HG03025 (cell line): ENCODE data around the gene NCDN.
"Not testable (repeated sequence)": the region's sequence is repeated elsewhere in the genome, so short reads cannot be mapped to it uniquely, and the experiment has no call there.

Experiments used
- ATAC-seq: cut with Tn5 transposase; IDR thresholded peaks from one replicate; pipeline ENCODE4 v1.9.1; 2021; ENCODE audit warnings: mild to moderate bottlenecking, moderate library complexity; ENCODE audit not compliant: unreplicated experiment, low FRiP score

NCDN gene

DNA sequence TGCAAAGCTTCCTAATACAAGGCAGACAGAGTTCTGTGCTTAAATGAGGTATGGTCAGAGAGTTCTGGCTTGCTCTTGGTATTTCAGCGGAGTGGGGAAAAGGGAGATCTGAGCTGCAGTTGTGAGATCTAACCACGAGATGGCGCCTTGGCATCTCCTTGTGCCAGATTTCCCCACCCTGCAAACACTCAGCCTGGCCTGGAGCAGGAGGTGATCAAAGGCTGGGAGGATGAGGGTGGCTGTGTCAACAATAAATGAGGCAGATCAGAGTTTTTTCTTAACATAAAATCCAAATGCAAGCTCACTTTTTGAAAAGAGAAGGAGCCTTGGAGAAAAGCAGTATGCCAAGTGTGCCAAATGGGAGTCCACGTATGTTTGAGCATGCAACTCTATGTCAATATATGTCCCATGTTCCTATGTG is 11.4 kb downstream of the NCDN start:
- ATAC-seq: no peak

- no peak for ATAC-seq
Observed at GRCh38 chr1:35569936-35570335, 12.3 kb downstream of the NCDN start.

DNA sequence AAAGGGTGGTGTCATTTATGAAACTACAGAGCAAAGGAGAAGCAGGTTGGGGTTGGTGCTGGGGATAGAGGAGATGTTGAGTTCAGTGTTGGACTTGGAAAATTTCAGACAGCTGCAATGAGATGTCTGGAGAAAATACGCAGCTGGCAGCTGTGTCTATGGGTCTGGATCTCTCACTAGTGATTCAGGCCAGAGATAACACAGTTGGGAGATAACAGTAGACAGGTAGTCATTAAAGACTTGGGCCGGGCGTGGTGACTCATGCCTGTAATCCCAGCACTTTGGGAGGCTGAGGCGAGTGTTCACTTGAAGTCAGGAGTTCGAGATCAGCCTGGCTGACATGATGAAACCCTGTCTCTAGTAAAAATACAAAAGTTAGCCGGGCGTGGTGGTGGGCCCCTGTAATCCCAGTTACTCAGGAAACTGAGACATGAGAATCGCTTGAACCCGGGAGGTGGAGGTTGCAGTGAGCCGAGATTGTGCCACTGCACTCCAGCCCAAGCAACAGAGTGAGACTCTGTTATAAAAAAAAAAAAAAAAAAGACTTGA is 13.1 kb downstream of the NCDN start:
- no peak for ATAC-seq

GRCh38 chr1:35571263-35571662 is 13.7 kb downstream of the NCDN start:
- ATAC-seq: no peak

GRCh38 chr1:35572296-35572695 is 14.7 kb downstream of the NCDN start:
- no peak for ATAC-seq

- no peak for ATAC-seq
Observed at GRCh38 chr1:35573198-35574124, 15.9 kb downstream of the NCDN start, which contains the start of gene TFAP2E. TSS of gene TFAP2E (plus strand) at chr1:35573314. CDS start at chr1:35573578, 264 bp downstream.

- no peak for ATAC-seq
Observed at GRCh38 chr1:35574125-35574654, 16.6 kb downstream of the NCDN start.

GRCh38 chr1:35574655-35575415 is 17.2 kb downstream of the NCDN start:
- ATAC-seq: no peak

- no peak for ATAC-seq
Observed at GRCh38 chr1:35575416-35575958, 17.9 kb downstream of the NCDN start.

DNA sequence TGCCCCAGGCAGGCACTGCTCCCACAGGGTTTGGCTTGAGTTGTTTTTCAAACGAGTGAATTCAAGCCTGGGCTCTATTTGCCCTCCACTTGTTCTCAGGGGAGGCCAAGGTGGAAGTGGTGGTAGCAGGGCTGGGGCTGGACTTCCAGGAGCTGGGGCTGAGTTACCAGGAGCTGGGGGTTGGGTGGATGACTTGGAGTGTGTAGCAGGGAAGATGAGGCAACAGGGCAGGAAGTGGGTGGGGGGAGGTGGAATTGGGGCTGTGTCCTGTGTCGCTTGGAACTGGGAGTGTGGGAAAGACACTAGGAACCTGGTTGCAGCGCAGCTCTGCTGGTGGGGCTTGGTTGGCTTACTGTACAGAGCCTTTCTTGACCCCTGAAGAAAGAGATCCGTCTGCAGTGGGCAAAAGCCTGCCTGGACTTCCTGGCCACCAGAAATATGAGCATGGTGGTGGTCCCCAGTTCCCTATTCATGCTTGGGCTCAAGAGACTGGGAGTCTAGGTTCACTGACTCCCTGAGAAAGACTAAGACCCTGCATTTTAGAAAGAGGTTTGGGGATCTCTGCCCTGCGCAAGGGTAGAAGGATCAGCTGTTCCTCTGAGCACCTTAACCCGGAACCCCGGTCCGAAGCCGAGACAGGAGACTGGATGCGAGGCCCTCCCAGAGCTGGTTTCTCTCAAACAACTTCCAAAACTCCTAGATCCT is 18.6 kb downstream of the NCDN start:
- ATAC-seq: no peak

GRCh38 chr1:35576766-35577070 is 19.1 kb downstream of the NCDN start:
- ATAC-seq: not testable (repeated sequence)

DNA sequence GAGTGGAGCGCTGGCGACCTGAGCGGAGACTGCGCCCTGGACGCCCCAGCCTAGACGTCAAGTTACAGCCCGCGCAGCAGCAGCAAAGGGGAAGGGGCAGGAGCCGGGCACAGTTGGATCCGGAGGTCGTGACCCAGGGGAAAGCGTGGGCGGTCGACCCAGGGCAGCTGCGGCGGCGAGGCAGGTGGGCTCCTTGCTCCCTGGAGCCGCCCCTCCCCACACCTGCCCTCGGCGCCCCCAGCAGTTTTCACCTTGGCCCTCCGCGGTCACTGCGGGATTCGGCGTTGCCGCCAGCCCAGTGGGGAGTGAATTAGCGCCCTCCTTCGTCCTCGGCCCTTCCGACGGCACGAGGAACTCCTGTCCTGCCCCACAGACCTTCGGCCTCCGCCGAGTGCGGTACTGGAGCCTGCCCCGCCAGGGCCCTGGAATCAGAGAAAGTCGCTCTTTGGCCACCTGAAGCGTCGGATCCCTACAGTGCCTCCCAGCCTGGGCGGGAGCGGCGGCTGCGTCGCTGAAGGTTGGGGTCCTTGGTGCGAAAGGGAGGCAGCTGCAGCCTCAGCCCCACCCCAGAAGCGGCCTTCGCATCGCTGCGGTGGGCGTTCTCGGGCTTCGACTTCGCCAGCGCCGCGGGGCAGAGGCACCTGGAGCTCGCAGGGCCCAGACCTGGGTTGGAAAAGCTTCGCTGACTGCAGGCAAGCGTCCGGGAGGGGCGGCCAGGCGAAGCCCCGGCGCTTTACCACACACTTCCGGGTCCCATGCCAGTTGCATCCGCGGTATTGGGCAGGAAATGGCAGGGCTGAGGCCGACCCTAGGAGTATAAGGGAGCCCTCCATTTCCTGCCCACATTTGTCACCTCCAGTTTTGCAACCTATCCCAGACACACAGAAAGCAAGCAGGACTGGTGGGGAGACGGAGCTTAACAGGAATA is 19.7 kb downstream of the NCDN start:
- no peak for ATAC-seq

DNA sequence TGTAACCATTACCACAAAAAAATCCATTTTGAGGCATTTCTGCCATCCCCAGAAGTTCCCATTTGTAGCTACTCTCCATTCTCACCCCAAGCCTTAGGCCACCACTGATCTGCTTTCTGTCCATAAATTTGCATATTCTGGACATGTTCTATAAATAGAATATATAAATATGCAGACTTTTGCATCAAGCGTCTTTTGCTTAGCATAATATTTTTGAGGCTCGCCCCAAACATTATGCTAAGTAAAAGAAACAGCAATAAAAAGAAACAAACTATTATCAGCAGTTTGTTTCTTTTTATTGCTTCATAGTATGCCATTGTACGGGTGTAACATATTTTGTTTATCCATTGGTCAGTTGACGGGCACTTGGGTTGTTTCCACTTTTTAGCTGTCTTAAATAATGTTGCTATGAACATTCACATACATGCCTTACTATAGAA is 23.4 kb downstream of the NCDN start:
- ATAC-seq: no peak

GRCh38 chr1:35581621-35582020 is 24.0 kb downstream of the NCDN start:
- ATAC-seq: not testable (repeated sequence)

DNA sequence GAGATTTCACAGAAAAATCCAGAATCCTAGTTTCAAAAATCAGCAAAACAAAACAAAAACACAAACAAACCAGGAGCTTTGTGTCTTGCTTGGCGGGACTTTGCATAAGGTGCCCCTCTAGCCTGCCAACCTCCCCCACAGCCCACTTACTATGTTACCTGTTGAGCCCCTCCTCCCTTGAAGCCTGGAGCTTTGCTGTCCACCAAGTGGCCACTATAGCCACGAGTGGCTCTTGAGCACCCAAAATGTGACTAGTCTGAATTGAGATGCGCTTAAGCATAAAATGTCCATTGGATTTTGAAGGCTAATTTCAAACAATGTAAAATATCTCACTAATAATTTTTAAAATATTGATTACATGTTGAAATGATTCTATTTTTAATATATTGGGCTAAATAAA is 27.7 kb downstream of the NCDN start:
- no peak for ATAC-seq

DNA sequence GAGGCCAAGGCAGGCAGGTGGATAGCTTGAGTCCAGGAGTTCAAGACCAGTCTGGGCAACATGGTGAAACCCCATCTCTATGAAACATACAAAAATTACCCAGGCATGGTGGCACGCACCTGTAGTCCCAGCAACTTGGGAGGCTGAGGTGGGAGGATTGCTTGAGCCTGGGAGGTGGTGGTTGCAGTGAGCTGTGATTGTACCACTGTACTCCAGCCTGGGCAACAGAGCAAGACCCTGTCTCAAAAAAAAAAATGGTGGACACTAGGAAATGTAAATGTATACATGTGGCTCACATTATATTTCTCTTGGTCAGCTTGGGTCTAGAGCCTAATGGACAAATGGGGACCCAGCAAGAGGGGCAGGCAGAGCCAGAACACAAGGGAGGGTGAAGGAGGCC is 28.2 kb downstream of the NCDN start:
- ATAC-seq: not testable (repeated sequence)

DNA sequence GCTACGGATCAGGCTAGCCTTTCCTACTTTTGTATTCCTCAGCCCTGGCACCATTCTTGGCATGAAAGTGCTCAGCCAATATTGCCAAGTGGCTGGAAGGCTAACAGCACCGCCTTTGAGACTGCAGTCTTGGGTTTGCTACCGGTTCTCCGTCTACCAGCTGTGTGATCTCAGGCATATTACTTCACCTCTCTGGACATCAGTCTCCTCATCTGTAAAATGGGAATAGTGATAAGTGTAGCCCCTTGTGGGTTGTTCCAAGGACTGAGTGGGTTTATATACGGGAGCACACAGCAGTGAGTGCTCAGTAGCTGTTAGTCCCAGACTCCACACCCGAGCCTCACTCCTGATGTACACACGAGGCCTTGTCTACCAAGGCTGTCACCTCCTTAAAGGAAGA is 29.2 kb downstream of the NCDN start:
- no peak for ATAC-seq

DNA sequence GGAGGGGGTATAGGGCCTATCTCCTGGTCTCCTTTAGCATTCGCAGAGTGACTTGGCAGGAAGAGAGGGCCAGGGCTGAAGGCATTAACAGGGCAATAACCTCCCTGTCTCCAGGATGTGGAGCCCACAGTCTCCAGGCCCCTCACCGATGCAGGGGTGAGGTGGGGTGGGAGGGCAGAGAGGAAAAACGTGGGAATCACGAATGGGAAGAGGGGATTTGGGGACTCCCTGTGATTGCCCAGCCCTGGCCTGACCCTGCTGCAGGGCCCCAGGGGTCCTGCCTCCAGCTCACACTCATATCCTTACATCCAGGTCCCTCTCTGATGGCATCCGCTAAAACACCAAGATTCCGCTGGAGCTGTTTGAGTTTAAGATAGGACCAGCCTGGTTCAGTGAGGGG is 30.1 kb downstream of the NCDN start:
- no peak for ATAC-seq
